HG02973 (cell line): ENCODE results near the gene UBR3.
"Not testable (repeated sequence)": the region's sequence is repeated elsewhere in the genome, so short reads cannot be mapped to it uniquely, and the experiment has no call there.

Experiments used
- ATAC-seq: cut with Tn5 transposase; IDR thresholded peaks from one replicate; pipeline ENCODE4 v1.9.1; 2021; ENCODE audit warnings: moderate library complexity; ENCODE audit not compliant: unreplicated experiment

The UBR3 gene

GRCh38 chr2:169945515-169945914 lies 118.3 kb downstream of the UBR3 start:
- ATAC-seq = no peak

- no peak for ATAC-seq
Observed at GRCh38 chr2:169946092-169946491, 118.8 kb downstream of the UBR3 start.

GRCh38 chr2:169946546-169946945 lies 119.3 kb downstream of the UBR3 start:
- no peak for ATAC-seq

- no peak for ATAC-seq
Observed at GRCh38 chr2:169955940-169956339, 128.7 kb downstream of the UBR3 start.

GRCh38 chr2:169957219-169957618 lies 130.0 kb downstream of the UBR3 start:
- ATAC-seq = not testable (repeated sequence)

DNA sequence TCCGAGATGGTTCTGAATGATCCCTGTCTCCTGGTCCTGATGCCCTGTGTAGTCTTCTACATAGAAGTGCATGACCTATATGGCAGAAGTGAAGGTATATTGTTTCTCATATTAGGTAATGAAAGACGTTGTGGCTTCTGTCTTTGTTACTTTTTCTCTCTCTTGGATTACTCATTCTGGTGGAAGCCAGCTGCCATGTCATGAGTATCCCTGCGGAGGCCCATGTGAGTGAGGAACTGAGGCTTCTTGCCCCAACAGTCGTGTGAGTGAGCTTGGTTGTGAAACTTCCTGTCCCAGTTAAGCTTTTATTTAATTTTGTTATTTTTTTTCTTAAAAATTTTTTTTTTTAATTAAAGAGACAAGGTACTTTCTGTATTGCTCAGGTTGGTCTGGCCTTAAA lies 134.7 kb downstream of the UBR3 start:
- ATAC-seq = no peak

DNA sequence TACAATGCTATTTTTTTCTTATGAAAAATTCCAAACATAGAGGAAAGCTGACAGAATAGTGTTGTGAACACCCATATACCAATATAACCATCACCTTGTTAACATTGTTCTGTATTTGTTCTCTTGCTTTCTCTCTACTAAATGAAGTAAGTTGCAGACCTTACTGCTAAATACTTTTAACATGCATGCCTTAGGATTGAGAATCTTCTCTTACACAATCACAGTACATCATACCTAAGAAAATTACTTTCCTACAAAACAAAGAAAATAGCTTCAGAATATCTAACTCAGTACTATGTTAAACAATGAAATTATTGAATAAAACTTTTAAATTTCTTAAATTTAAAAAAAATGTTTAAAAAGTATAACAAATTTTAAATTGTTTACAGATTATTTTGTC lies 136.5 kb downstream of the UBR3 start:
- no peak for ATAC-seq

GRCh38 chr2:169964740-169965139 lies 137.5 kb downstream of the UBR3 start:
- no peak for ATAC-seq

GRCh38 chr2:169965495-169965894 lies 138.2 kb downstream of the UBR3 start:
- ATAC-seq = no peak

DNA sequence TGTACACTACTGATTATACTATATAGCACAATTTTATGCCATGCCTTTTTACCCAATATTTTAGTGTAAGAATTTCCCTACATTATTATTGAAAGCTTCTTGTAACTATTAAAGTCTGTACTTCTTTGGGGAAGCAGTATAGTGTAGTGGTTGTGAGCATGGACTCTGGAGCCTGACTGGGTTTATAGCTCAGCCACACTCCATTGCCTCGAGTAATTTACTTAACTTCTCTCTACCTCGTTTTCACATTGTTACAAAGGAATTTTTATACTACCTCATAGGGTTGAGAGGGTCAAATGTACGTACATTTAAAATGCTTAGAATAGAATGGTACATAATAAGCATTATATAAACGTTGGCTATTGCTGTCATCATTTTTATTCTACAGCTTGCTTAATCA lies 139.2 kb downstream of the UBR3 start:
- ATAC-seq = no peak

GRCh38 chr2:169968743-169969142 lies 141.5 kb downstream of the UBR3 start:
- no peak for ATAC-seq

DNA sequence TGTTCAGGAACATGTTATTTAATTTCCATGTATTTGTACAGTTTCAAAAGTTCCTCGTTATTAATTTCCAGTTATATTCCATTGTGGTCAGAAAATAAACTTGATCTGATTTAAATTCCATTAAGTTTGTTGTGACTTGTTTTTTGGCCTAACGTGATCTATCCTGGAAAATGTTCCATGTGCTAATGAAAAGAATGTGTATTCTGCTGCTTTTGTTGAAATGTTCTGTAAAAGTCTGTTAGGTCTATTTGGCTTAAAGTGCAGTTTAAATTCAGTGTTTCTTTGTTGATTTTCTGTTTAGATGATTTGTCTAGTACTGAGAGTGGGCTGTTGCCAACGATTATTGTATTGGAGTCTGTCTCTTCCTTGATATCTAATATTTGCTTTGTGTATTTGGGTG lies 148.0 kb downstream of the UBR3 start:
- ATAC-seq = no peak

- no peak for ATAC-seq
Observed at GRCh38 chr2:169976335-169976851, 149.1 kb downstream of the UBR3 start.

DNA sequence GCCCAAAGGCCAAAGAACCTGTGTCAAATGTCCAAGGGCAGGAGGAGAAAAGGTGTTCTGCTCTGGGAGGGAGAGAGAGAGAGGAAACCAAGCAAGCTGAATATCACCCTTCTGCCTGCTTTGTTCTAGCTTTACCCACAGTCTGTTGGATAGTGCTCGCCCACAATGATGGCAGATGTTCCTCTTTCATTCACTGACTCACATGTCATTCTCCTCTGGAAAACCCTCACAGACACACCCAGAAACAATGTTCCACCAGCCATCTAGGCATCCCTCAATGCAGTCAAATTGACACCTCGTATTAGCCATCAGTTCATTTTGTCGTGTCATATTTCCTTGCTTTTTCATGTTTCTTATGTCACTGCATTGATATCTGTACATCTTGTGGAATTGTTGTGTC lies 150.3 kb downstream of the UBR3 start:
- no peak for ATAC-seq

DNA sequence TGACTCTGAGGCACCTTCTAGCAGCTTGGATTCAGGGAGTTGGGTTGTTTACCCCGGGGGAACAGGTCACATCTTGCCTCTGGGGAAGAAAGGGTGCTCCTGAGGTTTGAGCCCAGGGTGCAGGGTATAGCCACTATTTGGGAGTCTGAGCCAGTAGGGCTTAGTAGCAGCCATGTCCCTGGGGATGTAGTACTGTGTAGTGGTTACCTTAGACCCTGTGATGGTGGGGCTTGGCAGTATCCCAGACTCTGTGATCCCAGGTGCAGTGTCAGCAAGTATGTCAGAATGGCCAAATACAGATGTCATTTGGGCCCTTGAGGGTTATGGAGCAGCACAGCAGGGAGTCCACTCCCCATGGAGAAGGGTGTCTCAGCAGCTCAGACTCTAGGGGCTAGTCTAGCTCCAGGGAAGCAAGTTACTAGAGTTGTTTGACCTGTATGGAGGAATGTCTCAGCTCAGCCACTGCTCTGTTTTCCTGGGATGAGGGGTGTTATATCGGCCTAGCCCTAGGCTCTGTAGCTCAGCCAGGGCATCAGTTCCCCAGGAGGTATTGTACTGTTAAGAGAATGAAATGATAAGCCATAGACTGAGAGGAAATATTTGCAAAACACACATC lies 151.3 kb downstream of the UBR3 start:
- no peak for ATAC-seq

- ATAC-seq = no peak
Observed at GRCh38 chr2:169979025-169979424, 151.8 kb downstream of the UBR3 start.

- ATAC-seq = no peak
Observed at GRCh38 chr2:169980001-169980400, 152.7 kb downstream of the UBR3 start.

DNA sequence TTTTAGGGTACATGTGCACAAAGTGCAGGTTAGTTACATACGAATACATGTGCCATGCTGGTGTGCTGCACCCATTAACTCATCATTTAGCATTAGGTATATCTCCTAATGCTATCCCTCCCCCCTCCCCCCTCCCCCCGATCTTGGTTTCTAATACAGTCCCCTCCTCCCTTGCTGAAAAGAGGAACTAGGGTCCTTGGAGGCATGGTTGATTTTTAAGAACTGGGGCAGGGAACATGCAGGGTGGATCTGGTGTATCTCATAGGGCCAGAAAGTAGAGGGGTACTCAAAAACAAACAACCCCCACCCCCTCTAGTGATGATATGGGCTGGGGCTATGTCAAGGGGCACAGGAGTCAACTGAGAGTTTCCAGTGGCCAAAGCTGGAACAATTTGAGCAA lies 153.4 kb downstream of the UBR3 start:
- ATAC-seq = no peak

GRCh38 chr2:169982929-169983328 lies 155.7 kb downstream of the UBR3 start:
- no peak for ATAC-seq

DNA sequence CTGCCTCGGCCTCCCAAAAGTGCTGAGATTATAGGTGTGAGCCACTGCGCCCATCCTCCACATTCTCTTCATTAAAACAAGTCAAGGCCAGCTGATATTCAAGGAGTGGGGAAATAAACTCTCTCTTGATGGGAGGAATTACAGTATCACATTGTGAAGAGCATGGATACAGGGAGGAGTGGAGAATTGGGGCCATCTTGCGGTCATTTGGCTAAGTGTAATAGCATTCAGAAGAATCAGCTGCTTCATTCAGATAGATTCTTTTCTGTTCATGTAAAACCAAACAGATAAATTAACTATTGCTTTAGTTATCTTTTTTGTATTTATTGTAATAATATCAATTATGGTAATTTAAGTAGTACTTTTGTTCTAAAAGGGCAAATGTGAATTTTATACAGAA lies 156.3 kb downstream of the UBR3 start:
- no peak for ATAC-seq

GRCh38 chr2:169984145-169984544 lies 156.9 kb downstream of the UBR3 start:
- no peak for ATAC-seq

DNA sequence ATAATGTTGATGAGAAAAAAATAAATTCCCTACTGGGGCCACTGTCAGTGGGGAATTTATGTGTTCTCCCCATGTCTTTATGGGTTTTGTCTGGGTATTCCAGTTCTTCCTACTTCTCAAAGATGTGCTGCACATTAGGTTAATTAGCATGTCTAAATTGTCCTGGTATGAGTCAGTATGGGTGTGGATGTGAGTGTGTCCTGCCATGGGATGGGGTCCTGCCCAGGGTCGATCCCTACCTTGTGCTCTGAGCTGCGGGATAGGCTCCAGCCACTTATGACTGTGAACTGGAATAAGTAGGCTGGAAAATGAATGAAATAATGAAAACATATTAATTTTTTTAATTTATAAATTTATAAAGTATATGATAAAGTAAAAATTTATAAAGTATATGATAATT lies 167.5 kb downstream of the UBR3 start:
- ATAC-seq = no peak

DNA sequence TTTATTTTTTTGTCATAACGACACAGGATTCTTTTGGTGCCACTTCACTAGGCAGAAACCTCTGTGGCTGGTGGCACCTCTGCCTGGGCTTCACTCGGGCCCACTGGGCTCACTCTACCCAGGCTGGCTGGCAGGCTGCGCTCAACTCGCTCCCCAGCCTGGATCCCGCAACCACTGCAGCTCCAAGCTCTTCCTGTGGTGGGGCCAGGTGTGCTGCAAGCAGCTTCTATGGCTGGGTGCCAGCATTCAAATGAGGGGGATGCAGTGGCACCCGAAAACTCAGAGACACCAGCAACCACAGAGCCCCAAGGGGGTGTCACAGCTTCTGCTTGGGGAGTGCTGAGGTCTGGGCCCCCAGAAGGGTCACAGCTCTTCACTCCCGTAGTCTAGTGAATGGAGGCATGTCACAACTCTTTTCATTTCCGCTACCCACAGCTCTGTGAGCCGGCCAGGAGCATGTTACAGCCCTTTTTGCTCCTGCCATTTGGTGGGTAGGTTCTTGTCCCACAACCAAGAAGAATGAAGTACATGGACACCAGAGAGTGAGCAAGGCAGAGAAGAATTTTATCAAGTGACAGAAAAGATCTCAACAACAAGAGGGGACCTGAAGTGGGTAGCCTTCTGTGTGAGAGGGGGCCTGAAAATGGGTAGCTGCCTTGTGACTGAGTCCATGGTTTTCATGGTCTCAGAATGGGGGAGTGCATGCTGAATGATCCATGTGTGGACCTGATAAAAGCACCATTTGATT lies 170.1 kb downstream of the UBR3 start:
- ATAC-seq = no peak
